GM23338 (cell line): ENCODE measurements around the gene STIM1. TPM values are rescaled to one million over a fixed set of nuclear protein-coding genes. Genes with fewer than 3 reads are reported as not detected.

Experiments
- ATAC-seq: fragments of 200-7000 bp; cut with Tn5 transposase; 3 replicates; pipeline ENCODE4 v1.9.1; 2020
- DNase-seq: peaks from one replicate; pipeline ENCODE4 v3.0.0-alpha.2; 2015; ENCODE audit warnings: low spot score
- H2AFZ ChIP-seq: fragments of 200-600 bp; sonication (generic); 2 replicates; pipeline ENCODE4 v1.8.0; 2016; ENCODE audit warnings: antibody characterized with exemption, mild to moderate bottlenecking, moderate library complexity
- H3F3A ChIP-seq: fragments of 200-600 bp; sonication (generic); replicated peaks from 2 replicates; pipeline ENCODE4 v1.8.0; 2017; ENCODE audit warnings: antibody characterized with exemption, mixed run types, low read depth
- H3K27ac ChIP-seq: fragments of 200-600 bp; sonication (generic); 2 replicates; pipeline ENCODE4 v1.6.1; 2016; ENCODE audit warnings: low read depth
- H3K27me3 ChIP-seq: fragments of 200-600 bp; sonication (generic); 2 replicates; pipeline ENCODE4 v1.8.0; 2016; ENCODE audit warnings: mild to moderate bottlenecking, mixed run types, moderate library complexity; ENCODE audit not compliant: insufficient read depth
- H3K36me3 ChIP-seq: fragments of 200-600 bp; sonication (generic); 2 replicates; pipeline ENCODE4 v1.8.0; 2016; ENCODE audit warnings: mild to moderate bottlenecking; ENCODE audit not compliant: insufficient read depth
- H3K4me1 ChIP-seq: fragments of 200-600 bp; sonication (generic); 2 replicates; pipeline ENCODE4 v1.8.0; 2016; ENCODE audit warnings: mild to moderate bottlenecking, moderate library complexity; ENCODE audit not compliant: insufficient read depth
- H3K4me2 ChIP-seq: fragments of 200-600 bp; sonication (generic); 2 replicates; pipeline ENCODE4 v1.7.1; 2017; ENCODE audit warnings: mixed run types
- H3K4me3 ChIP-seq: fragments of 200-600 bp; sonication (generic); 2 replicates; pipeline ENCODE4 v1.6.1; 2016; ENCODE audit warnings: mixed run types
- H3K79me2 ChIP-seq: fragments of 200-600 bp; sonication (generic); replicated peaks from 2 replicates; pipeline ENCODE4 v1.8.0; 2017; ENCODE audit warnings: mild to moderate bottlenecking; ENCODE audit not compliant: insufficient read depth
- H3K9me2 ChIP-seq: fragments of 200-600 bp; sonication (generic); 2 replicates; pipeline ENCODE4 v1.8.0; 2017; ENCODE audit not compliant: insufficient read depth
- H4K20me1 ChIP-seq: fragments of 200-600 bp; sonication (generic); replicated peaks from 2 replicates; pipeline ENCODE4 v1.8.0; 2017; ENCODE audit warnings: mild to moderate bottlenecking; ENCODE audit not compliant: insufficient read depth
- H3K27ac Mint-ChIP-seq: 2 replicates; pipeline ENCODE4 v1.8.0; 2020; ENCODE audit warnings: inconsistent platforms, mild to moderate bottlenecking, moderate library complexity, mixed read lengths
- H3K27me3 Mint-ChIP-seq: 3 replicates; pipeline ENCODE4 v1.8.0; 2022; ENCODE audit warnings: low read depth, mild to moderate bottlenecking, moderate library complexity, mixed read lengths, inconsistent platforms; ENCODE audit not compliant: insufficient read depth, poor library complexity
- H3K36me3 Mint-ChIP-seq: 3 replicates; pipeline ENCODE4 v1.8.0; 2021; ENCODE audit warnings: low read depth, mild to moderate bottlenecking, inconsistent platforms, moderate library complexity, mixed read lengths
- H3K4me1 Mint-ChIP-seq: 3 replicates; pipeline ENCODE4 v1.8.0; 2020; ENCODE audit warnings: mild to moderate bottlenecking, inconsistent platforms, mixed read lengths
- H3K4me3 Mint-ChIP-seq: 3 replicates; pipeline ENCODE4 v1.8.0; 2021; ENCODE audit warnings: moderate library complexity, mild to moderate bottlenecking, inconsistent platforms, mixed read lengths
- H3K9me3 Mint-ChIP-seq: 3 replicates; pipeline ENCODE4 v1.8.0; 2020; ENCODE audit warnings: moderate library complexity, mild to moderate bottlenecking, inconsistent platforms, mixed read lengths
- EZH2 ChIP-seq: fragments of 200-600 bp; sonication (generic); IDR thresholded peaks from one replicate; pipeline ENCODE4 v1.8.0; 2017; ENCODE audit warnings: antibody characterized with exemption, mild to moderate bottlenecking, low read depth; ENCODE audit not compliant: unreplicated experiment
- JUNB ChIP-seq: IDR thresholded peaks from one replicate; pipeline ENCODE4 v1.6.1; 2016; ENCODE audit warnings: antibody characterized with exemption; ENCODE audit not compliant: unreplicated experiment
- STAT1 ChIP-seq: IDR thresholded peaks from one replicate; pipeline ENCODE4 v1.6.1; 2016; ENCODE audit warnings: antibody characterized with exemption; ENCODE audit not compliant: unreplicated experiment
- ZNF114 ChIP-seq: fragments of 250-450 bp; sonication (Bioruptor Pico); IDR thresholded peaks from 2 replicates; pipeline ENCODE4 v1.5.0; 2020; ENCODE audit warnings: mild to moderate bottlenecking, moderate library complexity
- ZNF331 ChIP-seq: fragments of 250-450 bp; sonication (Bioruptor Pico); IDR thresholded peaks from 2 replicates; pipeline ENCODE4 v1.5.0; 2020; ENCODE audit warnings: low read depth, mild to moderate bottlenecking, moderate library complexity
- polyA plus RNA-seq: library from polyadenylated mRNA; unstranded; fragments of >200 nt; fragmentation: Nextera tagmentation; extraction: Ambion mirVana; gene quantifications from 2 replicates; pipeline ENCODE4 v1.2.1, GENCODE V29; 2016
- total RNA-seq: library from RNA; depleted of rRNA; stranded (reverse); fragments of >200 nt; shearing (Covaris generic); gene quantifications from 2 replicates; pipeline ENCODE4 v1.2.3, GENCODE V29; 2014
- TF ChIP-seq, protein P1 (sequence below): fragments of 250-450 bp; sonication (Bioruptor Pico); IDR thresholded peaks from 2 replicates; pipeline ENCODE4 v1.5.0; 2020; ENCODE audit warnings: mild to moderate bottlenecking, moderate library complexity
- TF ChIP-seq, protein P2 (sequence below): IDR thresholded peaks from one replicate; pipeline ENCODE4 v1.6.1; 2018; ENCODE audit warnings: antibody characterized with exemption; ENCODE audit not compliant: unreplicated experiment
- TF ChIP-seq, protein P3 (sequence below), 2 experiments: fragments of 200-600 bp in 1 of 2; sonication (generic) in 1 of 2; conservative IDR thresholded peaks; 2 replicates each; pipeline versions ENCODE4 v1.5.1 to v1.6.1; 2016 to 2017; ENCODE audit warnings: antibody characterized with exemption in 2 of 2, low read depth in 2 of 2, mild to moderate bottlenecking in 2 of 2, moderate library complexity in 1 of 2

The STIM1 gene
- total and polyA plus RNA-seq, 2 experiments from 2014 or later: 3.5 to 14.0 TPM

DNA sequence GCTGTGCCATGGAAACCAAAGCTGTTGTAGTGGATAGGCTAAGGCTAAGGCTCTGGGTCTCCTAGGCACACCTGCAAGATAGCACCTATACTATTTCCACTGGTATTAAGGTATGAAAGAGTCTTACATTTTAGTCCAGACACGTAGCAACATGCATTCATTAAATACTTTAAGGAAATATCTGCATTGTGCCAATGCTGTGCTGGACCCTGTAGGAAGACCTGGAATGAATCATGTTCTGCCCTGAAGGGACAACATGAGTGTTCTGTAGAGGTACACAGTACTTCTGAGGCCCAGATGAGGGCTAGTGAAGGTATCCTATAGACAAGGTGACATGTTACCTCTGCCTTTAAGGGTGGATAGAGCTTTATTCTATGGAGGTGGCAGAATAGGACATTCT is 204.0 kb downstream of the STIM1 start:
- Mint-ChIP-seq H3K4me3 (no peak overlapping the region), H3K4me1 (no peaks in the 10 kb centered on the region; the same call in 2 of the 3 replicates), H3K9me3 (no peaks in the 10 kb centered on the region), H3K27ac (no peak overlapping the region), H3K36me3 (no peaks in the 10 kb centered on the region), H3K27me3 (no peaks in the 10 kb centered on the region)
- H3K9me2 ChIP-seq: no peaks in the 10 kb centered on the region
- H3F3A ChIP-seq: no peaks in the 10 kb centered on the region
- no peaks in the 10 kb centered on the region for H3K36me3 ChIP-seq
- H3K4me3 ChIP-seq: no peak overlapping the region
- TF ChIP-seq EZH2 (no peak), JUNB (no peak), STAT1 (no peak), ZNF114 (no peak)
- TF ChIP-seq, protein P1, sequence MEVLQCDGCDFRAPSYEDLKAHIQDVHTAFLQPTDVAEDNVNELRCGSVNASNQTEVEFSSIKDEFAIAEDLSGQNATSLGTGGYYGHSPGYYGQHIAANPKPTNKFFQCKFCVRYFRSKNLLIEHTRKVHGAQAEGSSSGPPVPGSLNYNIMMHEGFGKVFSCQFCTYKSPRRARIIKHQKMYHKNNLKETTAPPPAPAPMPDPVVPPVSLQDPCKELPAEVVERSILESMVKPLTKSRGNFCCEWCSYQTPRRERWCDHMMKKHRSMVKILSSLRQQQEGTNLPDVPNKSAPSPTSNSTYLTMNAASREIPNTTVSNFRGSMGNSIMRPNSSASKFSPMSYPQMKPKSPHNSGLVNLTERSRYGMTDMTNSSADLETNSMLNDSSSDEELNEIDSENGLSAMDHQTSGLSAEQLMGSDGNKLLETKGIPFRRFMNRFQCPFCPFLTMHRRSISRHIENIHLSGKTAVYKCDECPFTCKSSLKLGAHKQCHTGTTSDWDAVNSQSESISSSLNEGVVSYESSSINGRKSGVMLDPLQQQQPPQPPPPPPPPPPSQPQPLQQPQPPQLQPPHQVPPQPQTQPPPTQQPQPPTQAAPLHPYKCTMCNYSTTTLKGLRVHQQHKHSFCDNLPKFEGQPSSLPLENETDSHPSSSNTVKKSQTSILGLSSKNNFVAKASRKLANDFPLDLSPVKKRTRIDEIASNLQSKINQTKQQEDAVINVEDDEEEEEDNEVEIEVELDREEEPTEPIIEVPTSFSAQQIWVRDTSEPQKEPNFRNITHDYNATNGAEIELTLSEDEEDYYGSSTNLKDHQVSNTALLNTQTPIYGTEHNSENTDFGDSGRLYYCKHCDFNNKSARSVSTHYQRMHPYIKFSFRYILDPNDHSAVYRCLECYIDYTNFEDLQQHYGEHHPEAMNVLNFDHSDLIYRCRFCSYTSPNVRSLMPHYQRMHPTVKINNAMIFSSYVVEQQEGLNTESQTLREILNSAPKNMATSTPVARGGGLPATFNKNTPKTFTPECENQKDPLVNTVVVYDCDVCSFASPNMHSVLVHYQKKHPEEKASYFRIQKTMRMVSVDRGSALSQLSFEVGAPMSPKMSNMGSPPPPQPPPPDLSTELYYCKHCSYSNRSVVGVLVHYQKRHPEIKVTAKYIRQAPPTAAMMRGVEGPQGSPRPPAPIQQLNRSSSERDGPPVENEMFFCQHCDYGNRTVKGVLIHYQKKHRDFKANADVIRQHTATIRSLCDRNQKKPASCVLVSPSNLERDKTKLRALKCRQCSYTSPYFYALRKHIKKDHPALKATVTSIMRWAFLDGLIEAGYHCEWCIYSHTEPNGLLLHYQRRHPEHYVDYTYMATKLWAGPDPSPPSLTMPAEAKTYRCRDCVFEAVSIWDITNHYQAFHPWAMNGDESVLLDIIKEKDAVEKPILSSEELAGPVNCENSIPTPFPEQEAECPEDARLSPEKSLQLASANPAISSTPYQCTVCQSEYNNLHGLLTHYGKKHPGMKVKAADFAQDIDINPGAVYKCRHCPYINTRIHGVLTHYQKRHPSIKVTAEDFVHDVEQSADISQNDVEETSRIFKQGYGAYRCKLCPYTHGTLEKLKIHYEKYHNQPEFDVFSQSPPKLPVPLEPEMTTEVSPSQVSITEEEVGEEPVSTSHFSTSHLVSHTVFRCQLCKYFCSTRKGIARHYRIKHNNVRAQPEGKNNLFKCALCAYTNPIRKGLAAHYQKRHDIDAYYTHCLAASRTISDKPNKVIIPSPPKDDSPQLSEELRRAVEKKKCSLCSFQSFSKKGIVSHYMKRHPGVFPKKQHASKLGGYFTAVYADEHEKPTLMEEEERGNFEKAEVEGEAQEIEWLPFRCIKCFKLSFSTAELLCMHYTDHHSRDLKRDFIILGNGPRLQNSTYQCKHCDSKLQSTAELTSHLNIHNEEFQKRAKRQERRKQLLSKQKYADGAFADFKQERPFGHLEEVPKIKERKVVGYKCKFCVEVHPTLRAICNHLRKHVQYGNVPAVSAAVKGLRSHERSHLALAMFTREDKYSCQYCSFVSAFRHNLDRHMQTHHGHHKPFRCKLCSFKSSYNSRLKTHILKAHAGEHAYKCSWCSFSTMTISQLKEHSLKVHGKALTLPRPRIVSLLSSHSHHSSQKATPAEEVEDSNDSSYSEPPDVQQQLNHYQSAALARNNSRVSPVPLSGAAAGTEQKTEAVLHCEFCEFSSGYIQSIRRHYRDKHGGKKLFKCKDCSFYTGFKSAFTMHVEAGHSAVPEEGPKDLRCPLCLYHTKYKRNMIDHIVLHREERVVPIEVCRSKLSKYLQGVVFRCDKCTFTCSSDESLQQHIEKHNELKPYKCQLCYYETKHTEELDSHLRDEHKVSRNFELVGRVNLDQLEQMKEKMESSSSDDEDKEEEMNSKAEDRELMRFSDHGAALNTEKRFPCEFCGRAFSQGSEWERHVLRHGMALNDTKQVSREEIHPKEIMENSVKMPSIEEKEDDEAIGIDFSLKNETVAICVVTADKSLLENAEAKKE (CRISPR knock-in tag): no peak
- no peak overlapping the region for H3K27ac ChIP-seq
- H3K4me2 ChIP-seq: no peak overlapping the region
- H4K20me1 ChIP-seq: no peaks in the 10 kb centered on the region; the same call in 1 of the 2 replicates
- H3K4me1 ChIP-seq: no peaks in the 10 kb centered on the region
- DNase-seq: no peak
- H3K79me2 ChIP-seq: no peaks in the 10 kb centered on the region
- no peak for ATAC-seq
- H3K27me3 ChIP-seq: no peaks in the 10 kb centered on the region
- no peak overlapping the region for H2AFZ ChIP-seq

DNA sequence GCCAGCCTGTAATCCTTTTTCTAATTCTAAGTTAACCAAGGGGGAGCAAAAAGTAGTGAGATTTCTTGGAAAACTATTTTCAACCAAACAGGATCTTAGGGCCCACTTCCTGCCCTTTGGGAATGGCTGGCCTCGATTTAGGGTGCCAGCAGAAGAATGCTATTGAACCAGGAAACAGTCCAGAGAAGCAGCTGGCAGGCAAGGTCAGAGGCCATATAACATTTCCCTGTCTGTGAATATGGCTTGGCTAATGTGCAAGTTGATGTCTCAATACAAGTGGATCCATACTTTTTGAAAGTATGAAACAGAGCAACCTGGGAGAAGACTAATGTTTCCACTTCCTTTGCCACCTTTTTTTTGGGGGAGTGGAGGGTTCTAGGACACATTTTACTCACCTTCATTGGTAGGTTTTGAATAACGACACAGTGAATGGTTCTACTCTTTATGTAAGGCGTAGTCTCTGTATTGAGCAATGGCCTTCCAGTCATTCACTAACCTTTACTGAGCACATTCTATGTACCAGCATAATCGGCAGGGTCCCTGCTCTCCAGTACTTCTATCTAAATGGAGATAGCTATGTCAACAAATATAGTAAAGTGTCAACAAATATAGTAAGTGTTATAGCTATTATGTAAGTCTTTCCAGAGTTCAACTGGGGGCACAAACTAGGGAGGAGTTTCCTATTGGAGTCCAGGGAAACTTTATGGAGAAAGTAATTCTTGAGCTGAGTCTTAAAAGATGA is 204.9 kb downstream of the STIM1 start:
- Mint-ChIP-seq H3K27me3 (no peaks in the 10 kb centered on the region), H3K36me3 (no peaks in the 10 kb centered on the region), H3K27ac (no peak overlapping the region), H3K9me3 (no peaks in the 10 kb centered on the region), H3K4me1 (no peaks in the 10 kb centered on the region; the same call in 2 of the 3 replicates), H3K4me3 (no peak overlapping the region)
- Histone ChIP-seq H2AFZ (no peak overlapping the region), H3K27ac (no peak overlapping the region), H3K27me3 (no peaks in the 10 kb centered on the region), H3F3A (no peaks in the 10 kb centered on the region), H3K36me3 (no peaks in the 10 kb centered on the region), H3K9me2 (no peaks in the 10 kb centered on the region), H3K4me1 (0 out of 2 replicates have a peak, but pooled peaks cover 2% of the 10 kb centered on the region), H3K79me2 (no peaks in the 10 kb centered on the region), H3K4me3 (no peak overlapping the region), H3K4me2 (no peak overlapping the region), H4K20me1 (no peaks in the 10 kb centered on the region; the same call in 1 of the 2 replicates)
- ATAC-seq (no peak), DNase-seq (no peak)
- no peak for TF ChIP-seq ZNF331 (CRISPR knock-in tag)
- TF ChIP-seq, protein P2, sequence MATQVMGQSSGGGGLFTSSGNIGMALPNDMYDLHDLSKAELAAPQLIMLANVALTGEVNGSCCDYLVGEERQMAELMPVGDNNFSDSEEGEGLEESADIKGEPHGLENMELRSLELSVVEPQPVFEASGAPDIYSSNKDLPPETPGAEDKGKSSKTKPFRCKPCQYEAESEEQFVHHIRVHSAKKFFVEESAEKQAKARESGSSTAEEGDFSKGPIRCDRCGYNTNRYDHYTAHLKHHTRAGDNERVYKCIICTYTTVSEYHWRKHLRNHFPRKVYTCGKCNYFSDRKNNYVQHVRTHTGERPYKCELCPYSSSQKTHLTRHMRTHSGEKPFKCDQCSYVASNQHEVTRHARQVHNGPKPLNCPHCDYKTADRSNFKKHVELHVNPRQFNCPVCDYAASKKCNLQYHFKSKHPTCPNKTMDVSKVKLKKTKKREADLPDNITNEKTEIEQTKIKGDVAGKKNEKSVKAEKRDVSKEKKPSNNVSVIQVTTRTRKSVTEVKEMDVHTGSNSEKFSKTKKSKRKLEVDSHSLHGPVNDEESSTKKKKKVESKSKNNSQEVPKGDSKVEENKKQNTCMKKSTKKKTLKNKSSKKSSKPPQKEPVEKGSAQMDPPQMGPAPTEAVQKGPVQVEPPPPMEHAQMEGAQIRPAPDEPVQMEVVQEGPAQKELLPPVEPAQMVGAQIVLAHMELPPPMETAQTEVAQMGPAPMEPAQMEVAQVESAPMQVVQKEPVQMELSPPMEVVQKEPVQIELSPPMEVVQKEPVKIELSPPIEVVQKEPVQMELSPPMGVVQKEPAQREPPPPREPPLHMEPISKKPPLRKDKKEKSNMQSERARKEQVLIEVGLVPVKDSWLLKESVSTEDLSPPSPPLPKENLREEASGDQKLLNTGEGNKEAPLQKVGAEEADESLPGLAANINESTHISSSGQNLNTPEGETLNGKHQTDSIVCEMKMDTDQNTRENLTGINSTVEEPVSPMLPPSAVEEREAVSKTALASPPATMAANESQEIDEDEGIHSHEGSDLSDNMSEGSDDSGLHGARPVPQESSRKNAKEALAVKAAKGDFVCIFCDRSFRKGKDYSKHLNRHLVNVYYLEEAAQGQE: no peak
- TF ChIP-seq, protein P3, sequence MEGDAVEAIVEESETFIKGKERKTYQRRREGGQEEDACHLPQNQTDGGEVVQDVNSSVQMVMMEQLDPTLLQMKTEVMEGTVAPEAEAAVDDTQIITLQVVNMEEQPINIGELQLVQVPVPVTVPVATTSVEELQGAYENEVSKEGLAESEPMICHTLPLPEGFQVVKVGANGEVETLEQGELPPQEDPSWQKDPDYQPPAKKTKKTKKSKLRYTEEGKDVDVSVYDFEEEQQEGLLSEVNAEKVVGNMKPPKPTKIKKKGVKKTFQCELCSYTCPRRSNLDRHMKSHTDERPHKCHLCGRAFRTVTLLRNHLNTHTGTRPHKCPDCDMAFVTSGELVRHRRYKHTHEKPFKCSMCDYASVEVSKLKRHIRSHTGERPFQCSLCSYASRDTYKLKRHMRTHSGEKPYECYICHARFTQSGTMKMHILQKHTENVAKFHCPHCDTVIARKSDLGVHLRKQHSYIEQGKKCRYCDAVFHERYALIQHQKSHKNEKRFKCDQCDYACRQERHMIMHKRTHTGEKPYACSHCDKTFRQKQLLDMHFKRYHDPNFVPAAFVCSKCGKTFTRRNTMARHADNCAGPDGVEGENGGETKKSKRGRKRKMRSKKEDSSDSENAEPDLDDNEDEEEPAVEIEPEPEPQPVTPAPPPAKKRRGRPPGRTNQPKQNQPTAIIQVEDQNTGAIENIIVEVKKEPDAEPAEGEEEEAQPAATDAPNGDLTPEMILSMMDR (conservative IDR thresholded peaks at IDR 0.05; ENCODE audit: low read depth in 2 of 2): no peak
- TF ChIP-seq JUNB: no peak
